M059J (cell line): ENCODE results near the gene FOSL1. TPM values are rescaled to one million over a fixed set of nuclear protein-coding genes. Genes with fewer than 3 reads are reported as not detected.
"Not testable (repeated sequence)": the region's sequence is repeated elsewhere in the genome, so short reads cannot be mapped to it uniquely, and the experiment has no call there.

Experiments
- DNase-seq: peaks from one replicate; pipeline ENCODE4 v3.0.0-alpha.2; 2012; ENCODE audit warnings: low read depth
- total RNA-seq: library from RNA; depleted of rRNA; stranded (reverse); fragments of >200 nt; shearing (Covaris generic); gene quantifications from 2 replicates; pipeline ENCODE4 v1.2.3, GENCODE V29; 2014; rRNA removed

Gene FOSL1
- total RNA-seq, 1 experiment from 2014 or later: 286 TPM

DNA sequence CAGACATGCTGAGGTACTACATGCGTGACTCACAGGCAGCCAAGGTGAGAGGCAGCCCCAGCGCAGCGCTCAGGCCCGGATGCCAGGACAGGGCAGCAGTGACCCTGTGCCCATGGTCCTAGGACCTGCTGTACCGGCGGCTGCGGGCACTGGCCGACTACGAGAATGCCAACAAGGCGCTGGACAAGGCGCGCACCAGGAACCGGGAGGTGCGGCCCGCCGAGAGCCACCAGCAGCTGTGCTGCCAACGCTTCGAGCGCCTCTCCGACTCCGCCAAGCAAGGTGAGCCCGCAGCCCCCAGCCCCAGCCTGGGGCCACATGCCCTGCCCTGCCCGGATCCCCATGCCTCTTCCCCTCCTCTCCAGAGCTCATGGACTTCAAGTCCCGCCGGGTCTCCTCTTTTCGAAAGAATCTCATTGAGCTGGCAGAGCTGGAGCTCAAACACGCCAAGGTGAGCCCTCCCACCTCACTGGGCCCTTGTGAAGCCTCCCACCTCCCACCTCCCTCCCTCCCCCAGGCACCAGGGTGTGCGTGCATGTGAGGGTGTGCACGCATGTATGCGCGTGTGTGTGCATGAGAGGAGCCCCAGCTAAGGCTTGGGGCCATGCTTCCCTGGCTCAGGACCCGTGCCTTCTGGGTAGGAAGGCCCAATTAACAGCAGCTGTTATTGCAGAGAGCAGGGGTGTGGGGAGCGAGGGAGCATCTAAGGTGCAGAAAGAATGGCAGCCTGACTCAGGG lies 47.5 kb downstream of the FOSL1 start:
- DNase-seq: peak; percentile 39

GRCh38 chr11:65851811-65852507 lies 48.2 kb downstream of the FOSL1 start:
- DNase-seq: peak; percentile 54

DNA sequence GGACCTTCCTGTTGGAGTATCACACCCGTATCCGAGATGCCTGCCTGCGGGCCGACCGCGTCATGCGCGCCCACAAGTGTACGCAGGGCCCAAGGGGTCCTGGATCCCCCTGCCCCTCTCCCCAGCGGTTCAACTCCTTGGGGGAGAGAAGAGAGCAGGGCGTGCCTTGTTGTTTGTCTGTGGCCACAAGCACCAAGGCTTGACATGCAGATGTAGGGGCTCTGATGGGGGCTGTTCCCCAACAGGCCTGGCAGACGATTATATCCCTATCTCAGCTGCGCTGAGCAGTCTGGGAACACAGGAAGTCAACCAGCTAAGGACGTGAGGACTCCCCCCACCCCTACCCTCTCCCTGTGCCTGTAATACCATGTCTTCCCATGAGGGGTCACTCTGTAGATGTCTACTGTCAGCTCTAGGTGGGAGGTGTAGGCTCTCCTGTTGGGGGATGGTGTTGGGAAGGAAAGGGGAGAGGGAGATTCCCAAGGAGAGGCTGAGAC lies 49.1 kb downstream of the FOSL1 start:
- peak; percentile 46 for DNase-seq

GRCh38 chr11:65850217-65851082 lies 49.7 kb downstream of the FOSL1 start:
- peak; percentile 30 for DNase-seq

DNA sequence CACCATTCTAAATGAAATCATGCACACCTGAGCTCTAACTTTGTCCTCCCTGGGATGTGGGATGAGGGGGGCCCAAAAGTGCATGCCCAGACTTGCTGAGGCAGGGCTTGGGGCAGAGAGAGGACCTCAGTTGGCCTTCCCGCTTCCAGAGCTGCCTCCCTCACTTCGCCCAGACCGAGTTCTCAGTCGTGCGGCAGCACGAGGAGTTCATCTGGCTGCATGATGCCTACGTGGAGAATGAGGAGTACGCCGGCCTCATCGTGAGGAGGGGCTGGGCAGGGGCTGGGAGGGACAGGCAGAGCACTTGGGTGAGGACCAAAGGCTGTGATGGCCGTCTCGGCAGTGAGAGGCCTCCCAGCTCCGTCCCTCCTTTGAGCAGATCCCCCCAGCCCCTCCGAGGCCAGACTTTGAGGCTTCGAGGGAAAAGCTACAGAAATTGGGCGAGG lies 50.4 kb downstream of the FOSL1 start:
- no peak for DNase-seq

DNA sequence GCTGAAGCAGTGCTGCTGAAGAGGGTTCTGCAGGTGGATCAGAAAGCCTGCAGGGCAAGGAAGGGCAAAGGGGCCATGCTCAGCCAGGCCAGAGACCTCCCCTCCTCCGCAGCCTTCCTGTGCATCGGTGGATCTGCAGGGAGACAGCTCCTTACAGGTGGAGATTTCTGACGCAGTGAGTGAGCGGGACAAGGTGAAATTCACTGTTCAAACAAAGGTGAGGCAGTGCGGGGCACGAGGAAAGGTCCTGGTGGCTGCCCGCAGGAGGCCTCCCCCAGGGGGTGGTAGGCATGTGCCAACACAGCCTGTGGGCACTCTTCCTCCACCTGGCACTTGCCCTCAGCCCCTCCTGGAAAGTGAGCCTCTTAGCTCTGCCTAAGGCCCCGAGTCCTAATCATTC lies 50.8 kb downstream of the FOSL1 start:
- no peak for DNase-seq

DNA sequence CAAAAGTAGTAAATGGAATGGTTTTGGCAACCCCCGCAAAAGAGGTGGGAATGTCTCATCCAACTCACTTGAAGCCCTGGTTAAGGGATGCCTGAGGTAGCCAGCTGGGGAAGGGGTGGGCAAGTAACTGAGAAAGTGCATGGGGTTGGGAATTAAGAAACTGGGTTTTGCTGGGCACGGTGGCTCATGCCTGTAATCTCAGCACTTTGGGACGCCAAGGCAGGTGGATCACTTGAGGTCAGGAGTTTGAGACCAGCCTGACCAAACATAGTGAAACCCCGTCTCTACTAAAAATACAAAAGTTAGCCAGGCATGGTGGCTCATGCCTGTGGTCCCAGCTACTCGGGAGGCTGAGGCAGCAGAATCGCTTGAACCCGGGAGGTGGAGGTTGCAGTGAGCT lies 51.5 kb downstream of the FOSL1 start:
- DNase-seq: not testable (repeated sequence)

GRCh38 chr11:65847746-65848145 lies 52.4 kb downstream of the FOSL1 start:
- no peak for DNase-seq

GRCh38 chr11:65844231-65844872 lies 55.8 kb downstream of the FOSL1 start:
- DNase-seq: no peak

- DNase-seq: no peak
Observed at GRCh38 chr11:65843811-65844210, 56.4 kb downstream of the FOSL1 start.

DNA sequence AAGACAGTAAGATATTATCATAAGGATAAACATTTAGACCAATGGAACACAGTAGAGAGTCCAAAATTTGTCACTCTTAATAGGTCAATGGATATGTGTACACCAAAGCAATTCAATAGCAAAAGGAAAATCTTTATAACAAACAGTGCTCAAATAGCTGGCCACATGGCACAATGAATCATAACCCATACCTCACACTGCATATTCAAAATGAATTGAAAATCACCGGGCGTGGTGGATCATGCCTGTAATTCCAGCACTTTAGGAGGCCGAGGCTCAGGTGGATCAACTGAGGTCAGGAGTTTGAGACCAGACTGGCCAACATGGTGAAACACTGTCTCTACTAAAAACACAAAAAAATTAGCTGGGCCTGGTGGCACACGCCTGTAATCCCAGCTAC lies 58.0 kb downstream of the FOSL1 start:
- DNase-seq: no peak

Other genes starting within 250 kb of the FOSL1 start
- gene RELA, start 237.5 kb downstream of the FOSL1 start, total RNA-seq: 37.2 and 49.1 TPM in 2 replicates
- 21.6 and 37.8 TPM in 2 replicates for gene KAT5, start 188.1 kb downstream of the FOSL1 start, total RNA-seq
- 45.0 and 48.2 TPM in 2 replicates for gene RNASEH2C, start 179.6 kb downstream of the FOSL1 start, total RNA-seq
- gene AP5B1, start 119.4 kb downstream of the FOSL1 start, total RNA-seq: 5.9 and 13.0 TPM in 2 replicates
- not detected in 2 replicates for gene OVOL1, start 113.3 kb downstream of the FOSL1 start, total RNA-seq
- 0.12 TPM in 1 of 2 replicates, not detected in the other for gene SNX32, start 66.4 kb downstream of the FOSL1 start, total RNA-seq
- gene CFL1, start 42.2 kb downstream of the FOSL1 start, total RNA-seq: 1,801 and 2,276 TPM in 2 replicates
- gene MUS81, start 40.0 kb downstream of the FOSL1 start, total RNA-seq: 22.7 and 42.4 TPM in 2 replicates
- gene EFEMP2, start 27.6 kb downstream of the FOSL1 start, total RNA-seq: 14.4 and 25.3 TPM in 2 replicates
- 0.49 and 1.5 TPM in 2 replicates for gene CTSW, start 20.6 kb downstream of the FOSL1 start, total RNA-seq
- 149 and 165 TPM in 2 replicates for gene FIBP, start 11.9 kb downstream of the FOSL1 start, total RNA-seq
- gene CCDC85B, start 9.7 kb downstream of the FOSL1 start, total RNA-seq: 57.1 and 95.3 TPM in 2 replicates
- gene C11orf68, start 18.7 kb upstream of the FOSL1 start, total RNA-seq: 39.1 and 47.9 TPM in 2 replicates
- 456 and 489 TPM in 2 replicates for gene DRAP1, start 19.0 kb upstream of the FOSL1 start, total RNA-seq
- not detected in 2 replicates for gene TSGA10IP, start 45.1 kb upstream of the FOSL1 start, total RNA-seq
- 60.3 and 102 TPM in 2 replicates for gene SART1, start 61.3 kb upstream of the FOSL1 start, total RNA-seq
- 46.0 and 46.9 TPM in 2 replicates for gene EIF1AD, start 101.8 kb upstream of the FOSL1 start, total RNA-seq
- 97.1 and 106 TPM in 2 replicates for gene BANF1, start 102.1 kb upstream of the FOSL1 start, total RNA-seq
- gene CST6, start 111.6 kb upstream of the FOSL1 start, total RNA-seq: 0.20 TPM in 1 of 2 replicates, not detected in the other
- 1.6 TPM in 2 replicates for gene CATSPER1, start 126.1 kb upstream of the FOSL1 start, total RNA-seq
- gene GAL3ST3, start 148.8 kb upstream of the FOSL1 start, total RNA-seq: not detected in 2 replicates
- 164 and 233 TPM in 2 replicates for gene SF3B2, start 152.0 kb upstream of the FOSL1 start, total RNA-seq
- 24.2 and 32.7 TPM in 2 replicates for gene PACS1, start 169.9 kb upstream of the FOSL1 start, total RNA-seq